H1 (cell line): ENCODE data around the gene BGLAP.

ENCODE experiments used
- BRCA1 ChIP-seq: IDR thresholded peaks from 2 replicates; pipeline ENCODE4 v1.6.1; 2012; ENCODE audit warnings: low read depth, low read length, improper control_type of control experiment
- NRF1 ChIP-seq: IDR thresholded peaks from 2 replicates; pipeline ENCODE4 v1.6.1; 2011; ENCODE audit warnings: mild to moderate bottlenecking, low read depth, low read length, improper control_type of control experiment
- POLR2A ChIP-seq, 2 experiments: IDR thresholded peaks; 1 replicate in 1 of 2; 2 replicates in 1 of 2; pipeline ENCODE4 v1.6.1; 2011; ENCODE audit warnings: low read depth in 2 of 2, low read length in 2 of 2, mild to moderate bottlenecking in 2 of 2; ENCODE audit errors: control extremely low read depth in 1 of 2
- SUZ12 ChIP-seq: fragments of 200-600 bp; sonication (generic); IDR thresholded peaks from 2 replicates; pipeline ENCODE4 v1.6.1; 2012; ENCODE audit warnings: mild to moderate bottlenecking, inconsistent platforms, low read length, moderate library complexity, mixed read lengths
- YY1 ChIP-seq: IDR thresholded peaks from 2 replicates; pipeline ENCODE4 v1.6.1; 2011; ENCODE audit warnings: low read depth, mild to moderate bottlenecking, low read length

- TF ChIP-seq YY1, result no peak
- no peak for TF ChIP-seq BRCA1
- TF ChIP-seq POLR2A (IDR thresholded peaks at IDR 0.05; ENCODE audit: control extremely low read depth in 1 of 2, low read depth in 2 of 2, low read length in 2 of 2), result no peak
- no peak for TF ChIP-seq SUZ12
- no peak for TF ChIP-seq NRF1
These were observed 41.5 kb downstream of the BGLAP start for GRCh38 chr1:156283521-156283920.
